Transverse colon (tissue), 4 donors: ENCODE measurements around the gene HIPK2. TPM values are rescaled to one million over a fixed set of nuclear protein-coding genes. Genes with fewer than 3 reads are reported as not detected.

Source experiments
- DNase-seq: peaks from one replicate; pipeline ENCODE4 v3.0.0-alpha.2; 2019
- H3K27ac ChIP-seq, 4 donors: fragments of 200-600 bp; sonication (generic); 2 replicates each; pipeline ENCODE4 v1.5.1; 2016 to 2018; ENCODE audit warnings: inconsistent platforms in 4 of 4
- H3K27me3 ChIP-seq: fragments of 200-600 bp; sonication (generic); 2 replicates; pipeline ENCODE4 v1.5.1; 2017; ENCODE audit warnings: inconsistent platforms
- H3K36me3 ChIP-seq, 4 donors: fragments of 200-600 bp; sonication (generic); 2 replicates each; pipeline ENCODE4 v1.5.1; 2017 to 2019; ENCODE audit warnings: inconsistent platforms in 4 of 4
- H3K4me1 ChIP-seq, 4 donors: fragments of 200-600 bp; sonication (generic); 2 replicates each; pipeline ENCODE4 v1.5.1; 2017 to 2020; ENCODE audit warnings: inconsistent platforms in 4 of 4
- H3K4me3 ChIP-seq, 4 donors: fragments of 200-600 bp; sonication (generic); 1 replicate in 1 of 4; 2 replicates in 3 of 4; pipeline versions ENCODE4 v1.5.1 to v1.6.1; 2017 to 2019; ENCODE audit warnings: inconsistent platforms in 4 of 4
- H3K9me3 ChIP-seq, 2 donors: fragments of 200-600 bp; sonication (generic); 2 replicates each; pipeline ENCODE4 v1.5.1; 2017 to 2019; ENCODE audit warnings: inconsistent platforms in 2 of 2
- EP300 ChIP-seq: sonication (generic); formaldehyde crosslinking; IDR thresholded peaks from one replicate; pipeline ENCODE4 v1.6.1; 2017; ENCODE audit warnings: antibody characterized with exemption, low read depth
- POLR2A ChIP-seq: fragments of 450-650 bp; IDR thresholded peaks from one replicate; pipeline ENCODE4 v1.6.1; 2016; ENCODE audit warnings: antibody characterized with exemption, mild to moderate bottlenecking, moderate library complexity
- POLR2AphosphoS5 ChIP-seq, 3 donors: sonication (generic); formaldehyde crosslinking; IDR thresholded peaks; one replicate each; pipeline ENCODE4 v1.6.1; 2016; ENCODE audit warnings: antibody characterized with exemption in 3 of 3
- WGBS, 2 donors: methylation state at CpG; one replicate each; pipeline ENCODE4 v1.1.5; 2018; ENCODE audit warnings: low coverage in 1 of 2; 5-methylcytosine and 5-hydroxymethylcytosine counted together
- in situ Hi-C, 4 donors: fragments of 200-750 bp; cut with MboI; loops; one replicate each; pipeline versions ENCODE4 v1.15.0 to v1.15.1; 2017; ENCODE audit warnings: low sequenced_read_pairs in 3 of 4, low pct_ligation_motif_present in 1 of 4, low pct_unique_long_range_greater_than_20kb in 1 of 4
- intact Hi-C: fragments of 100-400 bp; cut with DNase I; formaldehyde crosslinking; loops from one replicate; pipeline ENCODE4 v1.15.1; 2023; ENCODE audit warnings: low total_unique reads
- total RNA-seq, 4 donors: library from RNA; depleted of rRNA; stranded (reverse); fragments of >200 nt; gene quantifications; one replicate each; pipeline ENCODE4 v1.1.0, GENCODE V29; 2016
- TF ChIP-seq, protein P1 (sequence below), 5 experiments: fragments of 200-600 bp in 3 of 5; fragments of 450-650 bp in 2 of 5; sonication (generic) in 3 of 5; IDR thresholded peaks; 1 replicate in 2 of 5; 2 replicates in 3 of 5; pipeline ENCODE4 v1.5.1; 2016 to 2017; ENCODE audit warnings: antibody characterized with exemption in 5 of 5, inconsistent platforms in 3 of 5, mild to moderate bottlenecking in 2 of 5, moderate library complexity in 1 of 5

HIPK2 gene
- total RNA-seq, 4 donors from 2014 or later = 27.3 to 40.3 (median 33.6) TPM

DNA sequence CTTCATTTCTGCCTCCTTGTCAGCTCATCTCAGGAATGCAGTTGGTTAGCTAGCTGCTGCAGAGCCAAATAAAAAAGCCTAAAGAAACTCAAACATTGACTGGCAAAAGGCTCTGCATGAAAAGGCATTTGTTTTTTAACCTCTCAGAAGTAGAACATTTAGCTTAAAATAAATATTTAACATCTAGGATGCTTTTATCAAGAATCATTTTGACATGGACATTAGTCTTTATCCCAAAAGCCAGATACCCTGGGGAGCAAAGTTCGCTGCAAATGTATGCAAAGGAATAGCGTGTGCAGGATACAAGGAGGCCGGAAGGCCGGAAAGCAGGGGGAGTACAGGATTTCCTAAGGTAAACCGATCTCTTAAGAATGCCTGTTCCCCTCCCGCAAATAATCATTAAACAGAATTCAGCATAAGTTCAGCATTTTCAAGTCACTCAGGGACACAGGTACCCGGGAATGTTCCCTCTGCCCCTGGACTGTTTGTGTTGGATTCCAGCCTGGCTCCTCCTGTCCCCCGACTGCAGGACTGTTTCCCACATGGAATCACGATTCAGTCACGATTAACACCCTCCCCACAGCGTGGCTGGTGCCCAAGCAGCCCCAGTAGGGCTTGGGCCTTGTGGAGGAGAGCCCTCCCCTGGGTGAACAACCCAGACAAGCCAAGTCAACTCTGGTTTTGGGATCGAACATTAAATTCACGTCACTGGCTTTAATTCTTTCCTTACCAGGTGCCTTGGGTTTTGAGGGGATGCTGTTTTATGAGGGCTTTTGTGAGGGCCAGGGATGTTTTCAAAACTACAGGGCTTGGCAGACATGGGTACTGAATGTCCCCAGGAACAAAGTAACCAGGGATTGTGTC is 97.8 kb downstream of the HIPK2 start:
- DNase-seq = no peak
- intact Hi-C loops = no loop called here
- Histone ChIP-seq H3K4me1 (peaks cover 4 to 19% (median 12%) of the 10 kb centered on the region in 4 donors), H3K27ac (peak overlapping the region in 3 of 4 donors; percentile 8 to 50 (median 13)), H3K27me3 (no peaks in the 10 kb centered on the region), H3K36me3 (no peaks in the 10 kb centered on the region), H3K4me3 (no peak overlapping the region), H3K9me3 (no peaks in the 10 kb centered on the region)
- TF ChIP-seq POLR2AphosphoS5 (IDR thresholded peaks at IDR 0.05) (no peak), EP300 (no peak), POLR2A (no peak)
- TF ChIP-seq, protein P1, sequence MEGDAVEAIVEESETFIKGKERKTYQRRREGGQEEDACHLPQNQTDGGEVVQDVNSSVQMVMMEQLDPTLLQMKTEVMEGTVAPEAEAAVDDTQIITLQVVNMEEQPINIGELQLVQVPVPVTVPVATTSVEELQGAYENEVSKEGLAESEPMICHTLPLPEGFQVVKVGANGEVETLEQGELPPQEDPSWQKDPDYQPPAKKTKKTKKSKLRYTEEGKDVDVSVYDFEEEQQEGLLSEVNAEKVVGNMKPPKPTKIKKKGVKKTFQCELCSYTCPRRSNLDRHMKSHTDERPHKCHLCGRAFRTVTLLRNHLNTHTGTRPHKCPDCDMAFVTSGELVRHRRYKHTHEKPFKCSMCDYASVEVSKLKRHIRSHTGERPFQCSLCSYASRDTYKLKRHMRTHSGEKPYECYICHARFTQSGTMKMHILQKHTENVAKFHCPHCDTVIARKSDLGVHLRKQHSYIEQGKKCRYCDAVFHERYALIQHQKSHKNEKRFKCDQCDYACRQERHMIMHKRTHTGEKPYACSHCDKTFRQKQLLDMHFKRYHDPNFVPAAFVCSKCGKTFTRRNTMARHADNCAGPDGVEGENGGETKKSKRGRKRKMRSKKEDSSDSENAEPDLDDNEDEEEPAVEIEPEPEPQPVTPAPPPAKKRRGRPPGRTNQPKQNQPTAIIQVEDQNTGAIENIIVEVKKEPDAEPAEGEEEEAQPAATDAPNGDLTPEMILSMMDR (IDR thresholded peaks at IDR 0.05) = no peak
- 75 to 83% methylated on average over 8 to 13 of the region's 13 CpGs for WGBS, 2 donors
- in situ Hi-C loops = no loop called here

DNA sequence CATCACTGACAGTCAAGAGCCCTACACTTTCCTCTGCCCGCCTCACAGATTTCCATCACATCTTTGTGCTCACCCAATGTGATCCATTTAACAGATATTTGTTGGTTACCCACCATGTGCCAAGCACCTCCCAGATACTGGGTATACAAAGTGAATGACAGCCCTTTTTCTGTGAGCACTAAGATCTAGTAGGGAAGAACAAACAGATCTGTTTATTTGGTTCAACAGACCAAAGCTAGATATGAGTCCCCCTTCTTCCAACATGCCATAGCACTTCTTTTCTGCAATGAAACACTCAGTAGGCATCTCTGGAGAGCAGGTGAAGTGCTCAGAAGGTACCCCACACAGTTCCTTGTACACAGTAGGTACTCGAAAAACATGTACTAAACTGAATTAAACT is 101.4 kb downstream of the HIPK2 start:
- intact Hi-C loops (no loop called here), in situ Hi-C loops (no loop called here)
- Histone ChIP-seq H3K4me3 (no peak overlapping the region), H3K27me3 (no peaks in the 10 kb centered on the region), H3K36me3 (no peaks in the 10 kb centered on the region), H3K4me1 (peaks cover 0 to 24% (median 12%) of the 10 kb centered on the region in 4 donors), H3K27ac (no peak overlapping the region), H3K9me3 (no peaks in the 10 kb centered on the region)
- 94 to 97% methylated on average over 2 of the region's 2 CpGs for WGBS, 2 donors
- TF ChIP-seq POLR2A = no peak
- TF ChIP-seq, protein P1 (IDR thresholded peaks at IDR 0.05) = no peak
- no peak for TF ChIP-seq POLR2AphosphoS5 (IDR thresholded peaks at IDR 0.05)
- TF ChIP-seq EP300 = no peak
- DNase-seq = no peak

DNA sequence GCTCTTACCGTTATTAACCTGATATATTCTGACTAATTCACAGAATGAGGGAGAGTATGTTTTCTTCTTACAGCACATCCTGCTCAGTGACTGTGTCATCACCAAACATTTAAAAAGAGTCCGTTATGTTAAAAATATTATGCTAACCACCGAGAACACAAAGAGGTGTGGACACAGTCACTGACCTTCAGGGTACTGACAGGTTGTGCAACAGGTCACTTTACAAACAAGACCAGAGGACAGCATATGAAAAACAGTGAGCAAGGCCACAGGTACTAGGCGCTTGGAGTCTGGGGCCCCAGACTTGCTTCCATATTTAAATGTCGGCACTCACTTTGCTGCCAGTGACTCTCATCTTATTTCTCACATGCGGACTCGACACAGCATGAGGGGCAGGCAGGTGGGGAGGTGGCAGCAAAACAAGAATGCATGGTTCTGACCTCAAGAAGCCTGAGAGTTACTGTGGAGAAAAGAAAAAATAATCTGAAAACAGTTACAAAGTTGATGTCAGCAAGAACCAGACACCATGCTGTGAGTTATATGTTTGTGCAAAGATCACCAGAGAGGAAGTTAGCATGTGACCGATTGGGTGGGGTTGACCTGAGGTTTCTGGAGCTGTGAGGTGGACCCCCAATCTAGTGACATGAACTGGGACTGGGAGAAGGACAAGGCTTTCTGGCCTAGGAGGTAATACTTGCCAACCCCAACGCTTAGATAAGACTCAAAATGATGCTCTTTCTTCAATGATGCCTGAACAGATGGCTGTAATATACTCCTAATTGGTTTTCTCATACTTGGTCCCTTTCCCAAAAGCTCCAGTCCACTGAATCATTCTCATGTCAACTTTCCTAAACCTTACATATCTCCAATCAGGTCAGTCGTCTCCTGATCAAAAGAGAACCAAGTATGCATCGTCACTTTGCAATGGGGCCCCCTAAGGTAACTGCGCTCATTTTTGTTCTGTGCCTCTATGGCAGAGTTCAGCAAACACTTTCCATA is 102.4 kb downstream of the HIPK2 start:
- 78 to 83% methylated on average over 8 to 12 of the region's 12 CpGs for WGBS, 2 donors
- Histone ChIP-seq H3K4me1 (peaks cover 0 to 19% (median 11%) of the 10 kb centered on the region in 4 donors), H3K27me3 (no peaks in the 10 kb centered on the region), H3K4me3 (no peak overlapping the region), H3K9me3 (no peaks in the 10 kb centered on the region), H3K27ac (no peak overlapping the region), H3K36me3 (no peaks in the 10 kb centered on the region)
- TF ChIP-seq EP300 (no peak), POLR2AphosphoS5 (IDR thresholded peaks at IDR 0.05) (no peak), POLR2A (no peak)
- TF ChIP-seq, protein P1 (IDR thresholded peaks at IDR 0.05) = no peak
- intact Hi-C loops (no loop called here), in situ Hi-C loops (no loop called here)
- DNase-seq = no peak

DNA sequence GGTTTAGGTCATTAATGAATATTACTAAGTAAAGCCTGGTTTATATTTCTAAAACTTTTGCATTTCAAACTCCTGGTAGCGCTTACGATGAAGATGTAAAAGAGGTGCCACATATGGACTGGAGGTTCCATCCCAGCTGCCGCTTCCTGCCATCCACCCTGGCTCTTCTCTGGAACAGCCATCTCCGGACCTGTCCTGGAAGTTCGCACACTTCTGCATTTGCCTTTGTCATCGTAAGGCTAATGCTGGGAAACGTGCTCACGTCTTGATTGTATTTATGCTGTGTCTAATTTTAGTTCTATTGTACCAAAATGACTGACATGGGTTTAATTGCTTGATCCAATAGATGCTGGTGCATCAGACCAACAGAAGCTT is 103.1 kb downstream of the HIPK2 start:
- in situ Hi-C loops (no loop called here), intact Hi-C loops (no loop called here)
- 60 to 67% methylated on average over 3 to 8 of the region's 8 CpGs for WGBS, 2 donors
- Histone ChIP-seq H3K36me3 (no peaks in the 10 kb centered on the region), H3K4me3 (no peak overlapping the region), H3K4me1 (peaks cover 0 to 12% (median 5%) of the 10 kb centered on the region in 4 donors), H3K27me3 (no peaks in the 10 kb centered on the region), H3K27ac (no peak overlapping the region), H3K9me3 (no peaks in the 10 kb centered on the region)
- DNase-seq = no peak
- TF ChIP-seq EP300 = no peak
- TF ChIP-seq, protein P1 (IDR thresholded peaks at IDR 0.05) = no peak
- TF ChIP-seq POLR2A = no peak
- no peak for TF ChIP-seq POLR2AphosphoS5 (IDR thresholded peaks at IDR 0.05)
